Measurements from ENCODE around the gene PYY.

DNA sequence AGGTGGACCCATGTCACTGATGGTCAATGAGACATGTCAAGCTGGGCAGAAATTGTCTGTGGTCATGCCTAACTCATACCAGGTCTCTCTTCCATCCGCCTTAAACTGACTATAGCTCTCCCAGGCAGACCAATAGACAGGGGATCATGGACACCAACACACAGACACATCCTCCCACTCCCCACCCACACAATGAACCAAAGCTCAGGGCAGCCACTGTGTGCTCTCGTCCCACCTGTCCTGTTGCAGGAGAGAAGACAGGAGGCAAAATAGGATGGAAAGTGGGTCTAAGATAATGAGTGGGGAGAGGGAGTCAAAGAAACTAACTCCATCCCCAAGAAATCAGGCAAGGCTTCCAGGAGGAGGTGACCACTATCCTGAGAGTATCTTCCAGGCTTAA is 3.2 kb downstream of the PYY start:
- TF ChIP-seq, protein P1, sequence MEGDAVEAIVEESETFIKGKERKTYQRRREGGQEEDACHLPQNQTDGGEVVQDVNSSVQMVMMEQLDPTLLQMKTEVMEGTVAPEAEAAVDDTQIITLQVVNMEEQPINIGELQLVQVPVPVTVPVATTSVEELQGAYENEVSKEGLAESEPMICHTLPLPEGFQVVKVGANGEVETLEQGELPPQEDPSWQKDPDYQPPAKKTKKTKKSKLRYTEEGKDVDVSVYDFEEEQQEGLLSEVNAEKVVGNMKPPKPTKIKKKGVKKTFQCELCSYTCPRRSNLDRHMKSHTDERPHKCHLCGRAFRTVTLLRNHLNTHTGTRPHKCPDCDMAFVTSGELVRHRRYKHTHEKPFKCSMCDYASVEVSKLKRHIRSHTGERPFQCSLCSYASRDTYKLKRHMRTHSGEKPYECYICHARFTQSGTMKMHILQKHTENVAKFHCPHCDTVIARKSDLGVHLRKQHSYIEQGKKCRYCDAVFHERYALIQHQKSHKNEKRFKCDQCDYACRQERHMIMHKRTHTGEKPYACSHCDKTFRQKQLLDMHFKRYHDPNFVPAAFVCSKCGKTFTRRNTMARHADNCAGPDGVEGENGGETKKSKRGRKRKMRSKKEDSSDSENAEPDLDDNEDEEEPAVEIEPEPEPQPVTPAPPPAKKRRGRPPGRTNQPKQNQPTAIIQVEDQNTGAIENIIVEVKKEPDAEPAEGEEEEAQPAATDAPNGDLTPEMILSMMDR (IDR thresholded peaks at IDR 0.05) = no peak
- TF ChIP-seq POLR2AphosphoS5 (IDR thresholded peaks at IDR 0.05; ENCODE audit: insufficient read depth in 1 of 2, low read depth in 1 of 2) = no peak
